Keratinocyte (primary cell): ENCODE measurements around the gene NEGR1. TPM values are rescaled to one million over a fixed set of nuclear protein-coding genes. Genes with fewer than 3 reads are reported as not detected.

Experiments
- DNase-seq: peaks from one replicate; pipeline ENCODE4 v3.0.0-alpha.2; 2011; ENCODE audit warnings: low read depth, missing footprints, low spot score
- FAIRE-seq: peaks from 2 replicates; lab custom pipeline; 2011; peaks lifted over from hg19 to GRCh38; lab: Jason Lieb, UNC
- H2AFZ ChIP-seq: 2 replicates; pipeline ENCODE4 v1.6.0; 2012; ENCODE audit warnings: low read length, control low read depth, inconsistent platforms; ENCODE audit not compliant: control insufficient read depth
- H3K27ac ChIP-seq: 2 replicates; pipeline ENCODE4 v1.5.1; 2011; ENCODE audit warnings: low read length; ENCODE audit not compliant: control insufficient read depth, insufficient read depth
- H3K27me3 ChIP-seq: 3 replicates; pipeline ENCODE4 v1.6.0; 2011; ENCODE audit warnings: low read length; ENCODE audit not compliant: control insufficient read depth, insufficient read depth; ENCODE audit errors: extremely low read depth
- H3K36me3 ChIP-seq, 2 experiments: 2 replicates in 1 of 2; 3 replicates in 1 of 2; pipeline ENCODE4 v1.5.1; 2011; ENCODE audit warnings: low read length in 2 of 2, mild to moderate bottlenecking in 1 of 2; ENCODE audit not compliant: control insufficient read depth in 2 of 2, insufficient read depth in 2 of 2; ENCODE audit errors: extremely low read depth in 1 of 2
- H3K4me1 ChIP-seq: 3 replicates; pipeline ENCODE4 v1.5.1; 2011; ENCODE audit warnings: low read length; ENCODE audit not compliant: control insufficient read depth, insufficient read depth; ENCODE audit errors: extremely low read depth
- H3K4me2 ChIP-seq: 3 replicates; pipeline ENCODE4 v1.6.0; 2011; ENCODE audit warnings: low read depth, low read length; ENCODE audit not compliant: control insufficient read depth, insufficient read depth; ENCODE audit errors: extremely low read depth
- H3K4me3 ChIP-seq, 3 experiments: fragments of 200-600 bp in 1 of 3; sonication (generic) in 1 of 3; 2 replicates in 2 of 3; 3 replicates in 1 of 3; pipeline ENCODE4 v1.5.1; 2011 to 2016; ENCODE audit warnings: low read length in 3 of 3, mild to moderate bottlenecking in 3 of 3, control low read depth in 2 of 3, inconsistent platforms in 1 of 3, low read depth in 1 of 3, mixed read lengths in 1 of 3, mixed run types in 1 of 3, moderate library complexity in 1 of 3; ENCODE audit not compliant: control insufficient read depth in 2 of 3, insufficient read depth in 2 of 3; ENCODE audit errors: extremely low read depth in 1 of 3
- H3K79me2 ChIP-seq: 2 replicates; pipeline ENCODE4 v1.6.0; 2012; ENCODE audit warnings: low read length; ENCODE audit not compliant: control insufficient read depth, insufficient read depth
- H3K9ac ChIP-seq: 3 replicates; pipeline ENCODE4 v1.6.0; 2011; ENCODE audit warnings: low read length; ENCODE audit not compliant: control insufficient read depth, insufficient read depth; ENCODE audit errors: extremely low read depth
- H3K9me1 ChIP-seq: 3 replicates; pipeline ENCODE4 v1.6.0; 2011; ENCODE audit warnings: low read length; ENCODE audit not compliant: control insufficient read depth, insufficient read depth; ENCODE audit errors: extremely low read depth
- H3K9me3 ChIP-seq: 2 replicates; pipeline ENCODE4 v1.5.1; 2012; ENCODE audit warnings: low read depth, low read length; ENCODE audit not compliant: control insufficient read depth
- H4K20me1 ChIP-seq: 3 replicates; pipeline ENCODE4 v1.6.0; 2011; ENCODE audit warnings: low read length; ENCODE audit not compliant: control insufficient read depth, insufficient read depth; ENCODE audit errors: extremely low read depth
- CTCF ChIP-seq, 3 experiments: IDR thresholded peaks in 1 of 3; conservative IDR thresholded peaks in 1 of 3; optimal IDR thresholded peaks in 1 of 3; 2 replicates in 2 of 3; 3 replicates in 1 of 3; pipeline versions ENCODE3 to v1.5.1; 2011; ENCODE audit warnings: low read length in 3 of 3, mild to moderate bottlenecking in 3 of 3, moderate library complexity in 2 of 3, control low read depth in 1 of 3, inconsistent platforms in 1 of 3; ENCODE audit not compliant: insufficient read depth in 2 of 3; ENCODE audit errors: extremely low read depth in 1 of 3
- EZH2 ChIP-seq: IDR thresholded peaks from one replicate; pipeline ENCODE4 v1.6.1; 2012; ENCODE audit warnings: inconsistent platforms, mild to moderate bottlenecking, low read length, moderate library complexity
- dilution Hi-C: fragments of 300-500 bp; cut with MboI; formaldehyde crosslinking; loops from one replicate; pipeline ENCODE4 v1.7.0; 2020; ENCODE audit warnings: low sequenced_read_pairs; ENCODE audit not compliant: extremely low pct_ligation_motif_present
- polyA plus RNA-seq, 5 experiments: library from polyadenylated mRNA; depleted of rRNA in 3 of 5; stranded (reverse) in 3 of 5; stranded (forward) in 1 of 5; unstranded in 1 of 5; fragments of >200 nt; gene quantifications; 1 replicate in 1 of 5; 2 replicates in 3 of 5; 3 replicates in 1 of 5; pipeline versions ENCODE4 v1.2.1 to v1.2.3, GENCODE V29; 2011 to 2012; ENCODE audit warnings: missing spikeins in 2 of 5, low read depth in 1 of 5, low replicate concordance in 1 of 5

Gene NEGR1
- polyA plus RNA-seq, 1 donor (not counting 4 experiments of a cell fraction or from before 2014, with no cell fraction given), result 1.6 TPM

- dilution Hi-C loops, result no loop called here
- H3K4me3 ChIP-seq, result no peak overlapping the region
- H3K9me3 ChIP-seq, result no peaks in the 10 kb centered on the region
- no peak for DNase-seq
- TF ChIP-seq CTCF (optimal IDR thresholded peaks at IDR 0.05 in 1 of 3, IDR thresholded peaks at IDR 0.05 in 1 of 3, conservative IDR thresholded peaks at IDR 0.05 in 1 of 3; ENCODE audit: extremely low read depth in 1 of 3, insufficient read depth in 2 of 3, low read length in 3 of 3) (no peak), EZH2 (no peak)
- H2AFZ ChIP-seq, result no peak overlapping the region
- no peak overlapping the region for H3K9ac ChIP-seq
- no peaks in the 10 kb centered on the region for H4K20me1 ChIP-seq
- H3K9me1 ChIP-seq, result no peaks in the 10 kb centered on the region
- FAIRE-seq, result no peak
- no peaks in the 10 kb centered on the region for H3K27me3 ChIP-seq
- no peak overlapping the region for H3K27ac ChIP-seq
- no peaks in the 10 kb centered on the region for H3K36me3 ChIP-seq
- H3K79me2 ChIP-seq, result no peaks in the 10 kb centered on the region
- H3K4me1 ChIP-seq, result no peaks in the 10 kb centered on the region
- no peak overlapping the region for H3K4me2 ChIP-seq
Observed at GRCh38 chr1:71488555-71489252, 793.6 kb downstream of the NEGR1 start.

- Histone ChIP-seq H4K20me1 (no peaks in the 10 kb centered on the region), H3K4me1 (no peaks in the 10 kb centered on the region), H2AFZ (no peak overlapping the region), H3K36me3 (no peaks in the 10 kb centered on the region), H3K4me3 (no peak overlapping the region), H3K27ac (no peak overlapping the region), H3K9ac (no peak overlapping the region), H3K27me3 (no peaks in the 10 kb centered on the region), H3K79me2 (no peaks in the 10 kb centered on the region), H3K9me3 (no peaks in the 10 kb centered on the region), H3K4me2 (no peak overlapping the region), H3K9me1 (no peaks in the 10 kb centered on the region)
- FAIRE-seq (no peak), DNase-seq (no peak)
- TF ChIP-seq CTCF (optimal IDR thresholded peaks at IDR 0.05 in 1 of 3, IDR thresholded peaks at IDR 0.05 in 1 of 3, conservative IDR thresholded peaks at IDR 0.05 in 1 of 3; ENCODE audit: extremely low read depth in 1 of 3, insufficient read depth in 2 of 3, low read length in 3 of 3), result no peak
- TF ChIP-seq EZH2, result no peak
- dilution Hi-C loops, result no loop called here
Observed at GRCh38 chr1:71473331-71473730, 809.0 kb downstream of the NEGR1 start.
